Peyer's patch (tissue), 4 donors: Measurements from ENCODE around the gene EN1. TPM values are rescaled to one million over a fixed set of nuclear protein-coding genes. Genes with fewer than 3 reads are reported as not detected.

ENCODE experiments used
- DNase-seq, 3 donors: peaks; one replicate each; pipeline ENCODE4 v3.0.0-alpha.2; 2017 to 2019
- H3K27ac ChIP-seq, 4 donors: fragments of 200-600 bp; sonication (generic); one replicate each; pipeline ENCODE4 v1.5.1; 2016 to 2019
- H3K27me3 ChIP-seq, 2 donors: fragments of 200-600 bp; sonication (generic); one replicate each; pipeline ENCODE4 v1.5.1; 2019
- H3K36me3 ChIP-seq, 3 donors: fragments of 200-600 bp; sonication (generic); one replicate each; pipeline ENCODE4 v1.5.1; 2016 to 2019
- H3K4me1 ChIP-seq, 4 donors: fragments of 200-600 bp; sonication (generic); one replicate each; pipeline ENCODE4 v1.5.1; 2016 to 2019
- H3K4me3 ChIP-seq, 4 donors: fragments of 200-600 bp; sonication (generic); 1 replicate in 3 of 4; 2 replicates in 1 of 4; pipeline ENCODE4 v1.5.1; 2016 to 2019; ENCODE audit warnings: mild to moderate bottlenecking in 1 of 4
- H3K9me3 ChIP-seq, 4 donors: fragments of 200-600 bp; sonication (generic); one replicate each; pipeline ENCODE4 v1.5.1; 2016 to 2019; ENCODE audit warnings: mild to moderate bottlenecking in 1 of 4
- POLR2A ChIP-seq, 2 donors: fragments of 450-650 bp; IDR thresholded peaks; one replicate each; pipeline ENCODE4 v1.5.1; 2017; ENCODE audit warnings: antibody characterized with exemption in 2 of 2, mild to moderate bottlenecking in 2 of 2, moderate library complexity in 2 of 2
- total RNA-seq, 4 donors: library from RNA; depleted of rRNA; stranded (reverse); fragments of >200 nt; gene quantifications; one replicate each; pipeline ENCODE4 v1.1.0, GENCODE V29; 2016
- TF ChIP-seq, protein P1 (sequence below), 6 experiments: fragments of 450-650 bp in 4 of 6; fragments of 200-600 bp in 2 of 6; sonication (generic) in 1 of 6; IDR thresholded peaks; one replicate each; pipeline ENCODE4 v1.5.1; 2017 to 2019; ENCODE audit warnings: antibody characterized with exemption in 6 of 6, mild to moderate bottlenecking in 3 of 6, moderate library complexity in 1 of 6

EN1 gene
- total RNA-seq, 4 donors from 2014 or later, result not detected

DNA sequence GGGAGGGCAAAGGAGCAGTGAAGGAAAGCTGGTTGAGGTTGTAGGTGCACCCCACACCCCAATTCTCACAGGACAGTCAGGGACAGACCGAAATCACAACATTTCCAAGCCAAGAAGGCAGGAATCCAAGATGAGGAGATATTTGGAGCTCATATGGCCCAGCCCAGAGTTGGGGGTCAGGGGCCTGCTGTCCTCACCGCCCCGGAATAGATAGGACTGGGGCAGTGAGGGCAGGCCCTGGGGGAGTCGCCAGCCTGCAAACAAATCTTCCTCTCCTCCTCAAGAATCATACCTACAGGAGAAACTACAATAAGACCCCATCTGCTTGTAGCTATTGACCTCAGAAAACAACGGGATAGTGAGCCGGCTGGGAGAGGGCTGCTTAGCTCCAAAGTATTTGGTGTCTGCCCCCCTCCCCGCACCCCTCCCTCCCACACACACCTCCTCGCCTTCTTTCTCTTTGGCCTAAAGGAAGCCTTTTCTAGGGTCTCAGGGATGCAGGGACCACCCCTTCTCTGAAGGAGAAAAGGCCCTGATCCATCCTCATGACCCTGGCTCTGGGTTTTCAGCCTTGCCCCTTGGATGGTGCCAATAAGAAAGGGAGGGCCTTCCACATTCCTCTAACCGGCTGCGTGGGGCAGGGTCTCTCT, 3.8 kb downstream of the EN1 start:
- Histone ChIP-seq H3K9me3 (no peaks in the 10 kb centered on the region), H3K4me3 (no peak overlapping the region), H3K27ac (no peak overlapping the region), H3K36me3 (no peaks in the 10 kb centered on the region), H3K4me1 (peaks cover 0 to 44% (median 3%) of the 10 kb centered on the region in 4 donors), H3K27me3 (peaks cover 0 to 71% of the 10 kb centered on the region in 2 donors)
- peak in 2 of 3 donors; percentile 10 to 15 for DNase-seq
- TF ChIP-seq POLR2A (IDR thresholded peaks at IDR 0.05), result no peak
- TF ChIP-seq, protein P1, sequence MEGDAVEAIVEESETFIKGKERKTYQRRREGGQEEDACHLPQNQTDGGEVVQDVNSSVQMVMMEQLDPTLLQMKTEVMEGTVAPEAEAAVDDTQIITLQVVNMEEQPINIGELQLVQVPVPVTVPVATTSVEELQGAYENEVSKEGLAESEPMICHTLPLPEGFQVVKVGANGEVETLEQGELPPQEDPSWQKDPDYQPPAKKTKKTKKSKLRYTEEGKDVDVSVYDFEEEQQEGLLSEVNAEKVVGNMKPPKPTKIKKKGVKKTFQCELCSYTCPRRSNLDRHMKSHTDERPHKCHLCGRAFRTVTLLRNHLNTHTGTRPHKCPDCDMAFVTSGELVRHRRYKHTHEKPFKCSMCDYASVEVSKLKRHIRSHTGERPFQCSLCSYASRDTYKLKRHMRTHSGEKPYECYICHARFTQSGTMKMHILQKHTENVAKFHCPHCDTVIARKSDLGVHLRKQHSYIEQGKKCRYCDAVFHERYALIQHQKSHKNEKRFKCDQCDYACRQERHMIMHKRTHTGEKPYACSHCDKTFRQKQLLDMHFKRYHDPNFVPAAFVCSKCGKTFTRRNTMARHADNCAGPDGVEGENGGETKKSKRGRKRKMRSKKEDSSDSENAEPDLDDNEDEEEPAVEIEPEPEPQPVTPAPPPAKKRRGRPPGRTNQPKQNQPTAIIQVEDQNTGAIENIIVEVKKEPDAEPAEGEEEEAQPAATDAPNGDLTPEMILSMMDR (IDR thresholded peaks at IDR 0.05), result no peak

DNA sequence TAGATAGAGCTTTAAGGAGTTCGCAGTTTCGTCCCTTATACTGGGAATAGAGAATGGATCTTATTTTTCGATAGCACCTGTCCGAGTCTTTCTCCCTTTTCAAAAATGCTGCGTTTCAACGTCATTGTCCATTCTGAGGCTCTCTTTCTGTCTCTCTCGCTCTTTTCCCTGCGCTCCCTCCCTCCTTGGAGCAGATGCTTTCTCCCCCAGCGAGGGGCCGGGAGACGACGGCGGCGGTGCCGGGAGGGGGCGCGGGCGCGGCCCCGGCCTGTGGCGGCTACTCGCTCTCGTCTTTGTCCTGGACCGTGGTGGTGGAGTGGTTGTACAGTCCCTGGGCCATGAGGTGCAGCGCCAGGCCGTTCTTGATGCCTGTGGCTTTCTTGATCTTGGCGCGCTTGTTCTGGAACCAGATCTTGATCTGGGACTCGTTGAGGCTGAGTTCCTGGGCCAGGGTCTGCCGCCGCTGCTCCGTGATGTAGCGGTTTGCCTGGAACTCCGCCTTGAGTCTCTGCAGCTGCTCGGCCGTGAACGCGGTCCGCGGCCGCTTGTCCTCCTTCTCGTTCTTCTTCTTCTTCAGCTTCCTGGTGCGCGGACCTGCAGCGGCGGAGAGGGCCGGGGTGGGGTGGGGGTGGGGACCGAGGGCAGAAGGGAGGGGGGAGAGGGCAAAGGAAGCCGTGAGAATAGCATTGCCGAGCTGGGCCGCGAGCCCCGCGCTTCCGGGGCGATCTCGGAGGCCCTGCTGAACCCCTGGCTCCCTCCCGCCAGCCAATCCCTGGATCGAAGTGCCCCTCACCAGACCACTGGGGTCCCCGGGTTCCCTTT, 4.6 kb downstream of the EN1 start:
- Histone ChIP-seq H3K4me1 (peaks cover 0 to 38% (median 3%) of the 10 kb centered on the region in 4 donors), H3K27ac (no peak overlapping the region), H3K36me3 (no peaks in the 10 kb centered on the region), H3K27me3 (peaks cover 0 to 64% of the 10 kb centered on the region in 2 donors), H3K4me3 (peak overlapping the region in 2 of 4 donors; percentile 10 to 29), H3K9me3 (no peaks in the 10 kb centered on the region)
- peak in 1 of 3 donors; percentile 29 for DNase-seq
- TF ChIP-seq POLR2A (IDR thresholded peaks at IDR 0.05), result no peak
- TF ChIP-seq, protein P1 (IDR thresholded peaks at IDR 0.05), result no peak

- H3K27me3 ChIP-seq, result peaks cover 0 to 64% of the 10 kb centered on the region in 2 donors
- no peak for TF ChIP-seq POLR2A (IDR thresholded peaks at IDR 0.05)
- TF ChIP-seq, protein P1 (IDR thresholded peaks at IDR 0.05), result no peak
- peak in 1 of 3 donors; percentile 22 for DNase-seq
- H3K27ac ChIP-seq, result no peak overlapping the region
- H3K9me3 ChIP-seq, result no peaks in the 10 kb centered on the region
- peak overlapping the region in 2 of 4 donors; percentile 10 to 29 for H3K4me3 ChIP-seq
- H3K36me3 ChIP-seq, result no peaks in the 10 kb centered on the region
- H3K4me1 ChIP-seq, result peaks cover 0 to 28% (median 3%) of the 10 kb centered on the region in 4 donors
These were observed 5.5 kb downstream of the EN1 start for GRCh38 chr2:118841828-118842461.

- Histone ChIP-seq H3K27me3 (peaks cover 0 to 70% of the 10 kb centered on the region in 2 donors), H3K4me1 (peaks cover 0 to 24% (median under 1%) of the 10 kb centered on the region in 4 donors), H3K27ac (no peak overlapping the region), H3K9me3 (no peaks in the 10 kb centered on the region), H3K36me3 (no peaks in the 10 kb centered on the region), H3K4me3 (no peak overlapping the region)
- no peak for TF ChIP-seq POLR2A (IDR thresholded peaks at IDR 0.05)
- TF ChIP-seq, protein P1 (IDR thresholded peaks at IDR 0.05), result no peak
- no peak for DNase-seq
These were observed 6.0 kb downstream of the EN1 start for GRCh38 chr2:118841450-118841827.

- Histone ChIP-seq H3K4me1 (peaks cover 0 to 39% (median 0%) of the 10 kb centered on the region in 4 donors), H3K27me3 (peaks cover 0 to 70% of the 10 kb centered on the region in 2 donors), H3K27ac (no peak overlapping the region), H3K36me3 (no peaks in the 10 kb centered on the region), H3K4me3 (no peak overlapping the region), H3K9me3 (no peaks in the 10 kb centered on the region)
- DNase-seq, result no peak
- no peak for TF ChIP-seq POLR2A (IDR thresholded peaks at IDR 0.05)
- TF ChIP-seq, protein P1 (IDR thresholded peaks at IDR 0.05), result no peak
These were observed 8.6 kb downstream of the EN1 start for GRCh38 chr2:118838741-118839455.
